GM08714 (cell line): ENCODE results near the gene RBM6.
A peak's percentile ranks its signal among the peaks of the same experiment; 100 is the strongest.
"Not testable (repeated sequence)": the region's sequence is repeated elsewhere in the genome, so short reads cannot be mapped to it uniquely, and the experiment has no call there.

Source experiments
- H3K4me3 ChIP-seq: fragments of 200-500 bp; sonication (Bioruptor generic); 2 replicates; pipeline ENCODE4 v1.5.1; 2014; ENCODE audit warnings: mild to moderate bottlenecking, low read length, inconsistent platforms
- ZNF274 ChIP-seq: IDR thresholded peaks from 2 replicates; pipeline ENCODE4 v1.6.1; 2012; ENCODE audit warnings: mild to moderate bottlenecking, low read depth, low read length

The RBM6 gene

DNA sequence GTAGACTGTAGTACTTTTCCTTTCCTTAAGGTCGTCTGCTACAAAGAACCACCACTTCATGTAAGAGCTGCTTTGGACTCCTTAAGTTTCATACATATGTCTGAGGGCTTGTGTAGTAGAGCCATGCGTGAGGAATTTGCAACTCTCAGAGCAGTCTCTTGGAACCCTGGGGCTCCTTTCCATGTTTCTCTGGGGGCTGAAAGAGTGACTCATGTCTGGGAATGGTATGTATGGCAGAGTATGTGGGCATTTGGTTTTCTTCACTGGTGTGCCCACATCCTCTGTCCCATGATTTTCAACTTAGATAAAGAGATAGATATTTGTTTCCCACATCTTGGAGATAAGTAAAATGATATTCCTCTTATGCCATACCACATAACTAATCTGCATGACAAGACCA lies 128.2 kb downstream of the RBM6 start:
- TF ChIP-seq ZNF274, result no peak

DNA sequence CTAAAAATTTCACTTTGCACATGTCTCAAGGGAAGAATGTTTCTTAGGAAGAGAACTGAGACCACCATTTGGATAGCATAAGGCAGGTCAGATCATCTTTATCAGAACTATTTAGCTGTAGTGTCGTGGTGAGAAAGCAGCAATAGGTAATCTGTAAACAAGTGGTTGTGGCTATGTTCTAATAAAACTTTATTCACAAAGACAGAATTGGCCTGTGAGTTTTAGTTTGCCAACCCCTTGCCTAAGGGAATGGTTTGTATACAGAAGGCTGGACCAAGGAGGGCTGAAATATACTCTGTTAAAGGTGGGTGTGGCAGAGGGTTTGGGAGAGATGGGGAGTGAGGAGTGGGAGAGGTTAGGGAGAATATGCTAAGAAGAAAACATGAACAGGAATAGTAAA lies 138.1 kb downstream of the RBM6 start:
- TF ChIP-seq ZNF274, result no peak
- H3K4me3 ChIP-seq, result no peak overlapping the region

More for the DNA sequence above, 128.2 kb downstream of the RBM6 start:
- H3K4me3 ChIP-seq, result no peak overlapping the region

- H3K4me3 ChIP-seq, result no peak overlapping the region
- no peak for TF ChIP-seq ZNF274
These were observed 138.7 kb downstream of the RBM6 start for GRCh38 chr3:50078622-50079021.

DNA sequence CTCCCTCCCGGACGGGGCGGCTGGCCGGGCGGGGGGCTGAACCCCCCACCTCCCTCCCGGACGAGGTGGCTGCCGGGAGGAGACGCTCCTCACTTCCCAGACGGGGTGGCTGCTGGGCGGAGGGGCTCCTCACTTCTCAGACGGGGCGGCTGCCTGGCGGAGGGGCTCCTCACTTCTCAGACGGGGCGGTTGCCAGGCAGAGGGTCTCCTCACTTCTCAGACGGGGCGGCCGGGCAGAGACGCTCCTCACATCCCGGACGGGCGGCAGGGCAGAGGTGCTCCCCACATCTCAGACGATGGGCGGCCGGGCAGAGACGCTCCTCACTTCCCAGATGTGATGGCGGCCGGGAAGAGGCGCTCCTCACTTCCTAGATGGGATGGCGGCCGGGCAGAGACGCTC lies 145.0 kb downstream of the RBM6 start:
- not testable (repeated sequence) for H3K4me3 ChIP-seq

DNA sequence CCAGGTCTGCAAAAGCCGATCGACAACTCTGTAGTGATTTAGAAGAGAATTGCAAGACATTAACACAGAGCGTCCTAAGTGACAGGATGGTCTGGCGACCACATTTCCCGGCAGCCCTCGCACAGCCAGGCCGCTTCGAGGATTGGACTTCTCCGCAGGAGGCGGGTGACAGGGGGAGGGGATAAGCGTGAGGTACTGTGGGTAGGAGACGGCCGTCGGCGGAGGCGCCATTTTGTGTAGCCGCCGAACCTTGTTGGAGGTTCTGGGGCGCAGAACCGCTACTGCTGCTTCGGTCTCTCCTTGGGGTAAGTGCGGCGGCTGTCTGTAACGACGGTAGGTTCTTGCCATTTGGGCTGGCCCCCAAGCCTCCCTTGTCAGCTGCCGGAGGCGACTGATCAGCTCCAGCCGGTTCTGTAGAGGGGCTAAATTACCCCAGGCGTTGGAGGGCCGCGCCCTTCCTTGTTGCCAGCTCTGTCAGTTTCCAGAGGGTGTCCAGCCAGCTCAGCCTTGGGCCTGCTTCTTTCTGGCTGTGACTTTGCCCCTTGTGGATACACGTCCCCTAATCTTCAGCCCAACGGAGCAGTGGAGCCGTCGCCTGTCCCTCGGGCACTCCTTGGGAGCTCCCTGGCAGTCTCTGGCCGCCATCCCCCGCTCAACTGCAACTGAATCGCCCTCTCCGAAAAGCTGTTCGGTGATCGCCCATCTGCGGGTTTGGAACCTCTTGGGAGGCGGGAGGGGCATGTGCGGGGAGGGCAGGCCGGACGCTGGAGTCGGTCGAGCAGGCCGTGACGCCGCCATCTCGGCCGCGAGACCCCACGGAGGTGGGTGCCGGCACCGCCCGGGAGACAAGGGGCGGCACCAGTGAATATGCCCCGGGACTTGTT lies 149.0 kb downstream of the RBM6 start, which contains the start of gene RBM5:
Gene RBM5, plus strand, starts transcription at position 195 of the 884 bp plus-strand sequence. CDS start 1,516 bp downstream, outside the sequence.
- peak within 1 kb of the TSS; percentile 93 for H3K4me3 ChIP-seq
- TF ChIP-seq ZNF274, result no peak

GRCh38 chr3:50089609-50089945 lies 149.6 kb downstream of the RBM6 start:
- no peak for TF ChIP-seq ZNF274
- peak overlapping the region; percentile 93 for H3K4me3 ChIP-seq

DNA sequence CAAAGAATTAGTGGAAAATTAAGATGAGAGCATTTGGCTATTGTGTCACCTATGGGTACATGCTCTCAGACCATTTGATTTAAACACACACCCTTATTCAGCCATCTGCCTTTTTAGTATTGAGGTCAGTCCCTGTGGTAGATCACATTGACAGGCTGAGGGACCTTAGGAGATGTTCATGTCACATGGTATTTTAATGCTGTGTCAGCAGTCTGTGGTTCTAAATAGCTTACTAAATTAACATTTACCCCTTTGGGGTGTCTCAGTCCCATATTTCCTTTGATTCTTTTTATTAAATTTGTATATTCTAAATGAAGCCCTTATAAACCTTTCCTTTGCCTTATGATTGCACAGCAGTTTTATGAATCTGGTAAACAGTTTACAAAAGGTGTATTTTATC lies 151.0 kb downstream of the RBM6 start:
- TF ChIP-seq ZNF274, result no peak
- no peak overlapping the region for H3K4me3 ChIP-seq

DNA sequence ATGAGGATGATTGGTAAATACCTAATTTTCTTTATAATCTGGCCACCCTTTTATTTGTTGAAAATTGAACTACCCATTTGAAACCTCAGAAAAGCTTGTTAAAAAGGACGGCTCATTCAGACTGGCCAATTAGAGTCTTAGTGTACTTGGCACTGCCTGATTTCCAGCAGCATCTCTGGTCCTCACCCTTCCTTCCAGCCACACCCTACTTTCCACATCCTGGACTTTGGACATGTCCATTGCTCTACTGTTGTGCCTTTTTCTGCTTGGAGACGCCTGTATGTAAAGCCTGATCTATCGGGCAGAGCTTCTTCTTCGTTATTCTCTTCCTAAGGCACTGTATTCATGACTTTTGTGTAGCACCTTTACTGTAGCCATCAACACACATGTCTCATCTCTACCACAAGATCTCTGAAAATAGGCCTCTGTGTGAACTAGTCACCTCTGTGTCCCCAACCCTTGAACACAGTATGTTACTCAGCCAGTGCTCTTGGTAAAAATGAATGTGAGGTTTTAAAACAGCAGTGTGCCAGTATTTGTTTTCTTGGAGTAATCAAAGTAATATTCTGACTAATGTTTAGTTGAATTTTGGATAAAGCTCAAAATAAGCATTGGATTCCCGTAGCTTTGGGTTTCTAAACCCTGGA lies 155.5 kb downstream of the RBM6 start:
- no peak for TF ChIP-seq ZNF274

DNA sequence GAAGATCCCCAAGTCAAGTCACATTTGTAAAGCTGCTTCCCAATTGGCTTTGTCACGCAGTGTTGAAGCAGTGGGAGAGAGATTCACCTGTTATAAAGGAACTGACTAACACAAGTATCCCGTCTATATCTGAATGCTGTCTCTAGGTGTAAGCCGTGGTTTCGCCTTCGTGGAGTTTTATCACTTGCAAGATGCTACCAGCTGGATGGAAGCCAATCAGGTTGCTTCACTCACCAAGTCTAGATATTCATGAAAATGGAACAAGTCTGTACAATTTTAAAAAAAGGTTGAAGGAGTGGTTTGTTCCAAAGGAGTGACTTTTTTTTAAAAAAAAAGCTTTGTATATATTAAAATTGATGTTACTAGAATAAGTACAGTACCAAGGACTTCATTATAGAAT lies 160.4 kb downstream of the RBM6 start:
- no peak overlapping the region for H3K4me3 ChIP-seq
- no peak for TF ChIP-seq ZNF274

More for the DNA sequence above, 155.5 kb downstream of the RBM6 start:
- H3K4me3 ChIP-seq, result no peak overlapping the region

DNA sequence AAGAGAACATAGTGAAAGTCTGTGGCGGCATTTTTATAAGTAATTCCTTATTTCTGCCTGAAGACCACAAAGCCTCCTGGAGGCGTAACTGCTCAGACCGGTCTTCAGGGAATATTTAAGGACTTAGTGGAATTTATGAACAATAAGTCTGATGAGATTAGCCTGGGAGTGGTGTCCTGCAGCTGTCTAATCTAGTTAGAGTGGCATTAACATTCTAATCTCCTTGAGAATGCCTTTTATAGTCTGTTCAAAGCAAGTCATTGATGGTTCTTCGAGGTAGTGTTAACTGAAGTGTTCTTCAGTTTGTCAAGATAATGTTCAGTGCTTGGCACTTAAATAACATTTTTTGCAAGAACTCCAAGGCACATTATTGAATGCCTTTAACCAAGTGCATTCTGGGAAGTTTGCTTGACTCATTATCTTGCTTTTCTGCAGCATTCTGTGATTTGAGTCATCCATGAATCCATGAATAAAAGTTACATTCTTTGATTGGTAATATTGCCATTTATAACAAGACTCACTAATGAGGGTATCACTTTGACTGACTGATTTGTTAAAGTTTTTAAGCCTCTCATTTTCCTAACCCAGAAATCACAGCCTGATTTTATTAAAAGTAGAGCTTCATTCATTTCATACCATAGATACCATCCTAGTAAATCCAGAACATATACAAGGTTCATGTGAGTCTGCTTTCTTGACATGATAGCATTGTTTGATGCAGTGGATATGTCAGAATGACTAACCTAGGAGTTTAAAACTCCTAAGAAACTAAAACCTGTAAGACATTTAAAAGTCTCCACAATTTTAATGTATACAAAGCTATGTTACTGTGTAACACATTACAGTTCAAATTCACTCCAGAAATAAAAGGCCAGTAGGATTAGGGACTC lies 161.3 kb downstream of the RBM6 start:
- H3K4me3 ChIP-seq, result no peak overlapping the region
- no peak for TF ChIP-seq ZNF274

GRCh38 chr3:50102558-50102957 lies 162.6 kb downstream of the RBM6 start:
- no peak for TF ChIP-seq ZNF274
- no peak overlapping the region for H3K4me3 ChIP-seq

GRCh38 chr3:50111757-50112156 lies 171.8 kb downstream of the RBM6 start:
- no peak overlapping the region for H3K4me3 ChIP-seq
- TF ChIP-seq ZNF274, result no peak

DNA sequence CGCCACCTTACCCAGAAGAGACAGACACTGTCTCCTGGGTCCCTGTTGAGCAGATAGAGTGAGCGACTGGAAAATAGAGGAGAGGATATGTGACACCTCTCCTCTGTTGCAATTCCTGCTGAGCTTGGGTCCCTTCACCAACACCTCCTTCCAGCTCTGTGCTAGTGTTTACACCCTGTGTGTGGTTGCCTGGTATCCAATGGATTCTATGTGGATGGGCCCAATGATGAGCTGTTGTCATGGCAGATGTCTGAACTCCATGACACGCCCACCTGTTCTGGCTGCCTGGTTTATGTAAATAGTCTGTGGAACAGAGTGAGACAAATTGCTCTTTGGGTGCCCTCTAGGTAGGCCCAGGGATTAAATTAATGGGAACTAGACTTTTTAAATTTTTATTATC lies 172.5 kb downstream of the RBM6 start:
- no peak for TF ChIP-seq ZNF274
- no peak overlapping the region for H3K4me3 ChIP-seq

GRCh38 chr3:50117120-50117519 lies 177.2 kb downstream of the RBM6 start:
- TF ChIP-seq ZNF274, result no peak
- H3K4me3 ChIP-seq, result no peak overlapping the region

DNA sequence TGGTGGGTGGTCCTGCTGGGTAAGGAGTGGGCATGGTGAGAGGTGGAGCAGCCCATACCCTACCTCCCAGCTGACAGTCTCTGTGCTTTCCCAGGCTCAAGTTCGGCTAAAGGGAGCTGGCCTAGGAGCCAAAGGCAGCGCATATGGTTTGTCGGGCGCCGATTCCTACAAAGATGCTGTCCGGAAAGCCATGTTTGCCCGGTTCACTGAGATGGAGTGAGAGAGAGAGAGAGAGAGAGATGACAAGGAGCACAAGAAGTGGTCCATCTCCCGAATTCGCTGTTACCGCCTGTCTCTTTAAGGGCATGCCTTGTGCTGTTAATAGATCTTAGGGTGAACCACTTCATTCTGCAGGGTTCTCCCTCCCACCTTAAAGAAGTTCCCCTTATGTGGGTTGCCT lies 178.3 kb downstream of the RBM6 start:
- no peak for TF ChIP-seq ZNF274
- no peak overlapping the region for H3K4me3 ChIP-seq
